DOHH2 (cell line): ENCODE results near the gene MAP4K4.

Source experiments
- H3F3A ChIP-seq: fragments of 200-600 bp; sonication (generic), shearing (Covaris generic); 2 replicates; pipeline ENCODE4 v1.6.0; 2016; ENCODE audit warnings: antibody characterized with exemption, mild to moderate bottlenecking; ENCODE audit not compliant: control insufficient read depth, insufficient read depth
- H3K27ac ChIP-seq: fragments of 200-600 bp; sonication (generic); 2 replicates; pipeline ENCODE4 v1.5.1; 2014; ENCODE audit warnings: low read depth, mild to moderate bottlenecking, low read length, moderate library complexity
- H3K27me3 ChIP-seq: fragments of 200-600 bp; sonication (generic); 2 replicates; pipeline ENCODE4 v1.6.1; 2014; ENCODE audit warnings: mild to moderate bottlenecking, low read length, mixed read lengths; ENCODE audit not compliant: control insufficient read depth
- H3K36me3 ChIP-seq: fragments of 200-600 bp; sonication (generic); 2 replicates; pipeline ENCODE4 v1.6.1; 2014; ENCODE audit warnings: mild to moderate bottlenecking, low read length, moderate library complexity, mixed read lengths; ENCODE audit not compliant: control insufficient read depth
- H3K4me1 ChIP-seq: fragments of 200-600 bp; sonication (generic); 2 replicates; pipeline ENCODE4 v1.6.1; 2014; ENCODE audit warnings: mild to moderate bottlenecking, low read length, mixed read lengths; ENCODE audit not compliant: control insufficient read depth
- H3K4me2 ChIP-seq: fragments of 200-600 bp; sonication (generic); 2 replicates; pipeline ENCODE4 v1.6.0; 2014; ENCODE audit warnings: mild to moderate bottlenecking, low read length, moderate library complexity
- H3K4me3 ChIP-seq: fragments of 200-600 bp; sonication (generic); 2 replicates; pipeline ENCODE4 v1.5.1; 2014; ENCODE audit warnings: mild to moderate bottlenecking, low read length, mixed read lengths
- H3K79me2 ChIP-seq: fragments of 200-600 bp; sonication (generic); 2 replicates; pipeline ENCODE4 v1.6.1; 2014; ENCODE audit warnings: mild to moderate bottlenecking, low read length, mixed read lengths; ENCODE audit not compliant: control insufficient read depth
- H3K9me2 ChIP-seq: fragments of 200-600 bp; sonication (generic); replicated peaks from 2 replicates; pipeline ENCODE4 v1.6.1; 2014; ENCODE audit warnings: mild to moderate bottlenecking, low read length, mixed read lengths; ENCODE audit not compliant: control insufficient read depth
- H3K9me3 ChIP-seq: fragments of 200-600 bp; sonication (generic); 2 replicates; pipeline ENCODE4 v1.6.1; 2014; ENCODE audit warnings: antibody characterized with exemption, low read length, mixed read lengths; ENCODE audit not compliant: control insufficient read depth, insufficient read depth
- H4K20me1 ChIP-seq: fragments of 200-600 bp; sonication (generic); 2 replicates; pipeline ENCODE4 v1.6.0; 2014; ENCODE audit warnings: low read depth, mild to moderate bottlenecking, antibody characterized with exemption, low read length, moderate library complexity; ENCODE audit not compliant: control insufficient read depth, insufficient read depth
- EZH2phosphoT487 ChIP-seq: fragments of 200-600 bp; sonication (generic); IDR thresholded peaks from 2 replicates; pipeline ENCODE4 v1.6.1; 2017; ENCODE audit warnings: borderline replicate concordance, mild to moderate bottlenecking, antibody characterized with exemption, low read length, moderate library complexity, mixed read lengths
- TF ChIP-seq, protein P1 (sequence below): fragments of 200-600 bp; sonication (generic); IDR thresholded peaks from one replicate; pipeline ENCODE4 v1.5.1; 2014; ENCODE audit warnings: antibody characterized with exemption, mild to moderate bottlenecking, low read depth, low read length; ENCODE audit not compliant: poor library complexity, severe bottlenecking

Gene MAP4K4

DNA sequence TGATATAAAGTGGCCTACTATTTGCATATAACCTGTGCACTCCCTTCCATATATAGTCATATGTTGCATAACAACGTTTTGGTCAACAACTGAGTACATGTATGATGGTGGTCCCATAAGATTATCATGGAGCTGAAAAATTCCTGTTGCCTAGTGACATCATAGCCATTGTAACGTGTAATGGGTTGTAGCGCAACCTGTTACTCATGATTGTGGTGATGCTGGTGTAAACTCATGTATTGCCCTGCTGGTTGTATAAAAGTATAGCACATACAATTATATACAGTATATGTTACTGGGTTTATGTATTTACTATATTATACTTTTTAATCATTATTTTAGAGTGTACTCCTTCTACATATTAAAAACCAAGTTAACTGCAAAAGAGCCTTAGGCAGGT, 149.5 kb downstream of the MAP4K4 start:
- Histone ChIP-seq H3F3A (no peaks in the 10 kb centered on the region), H3K36me3 (peaks cover 84% of the 10 kb centered on the region), H3K4me1 (no peaks in the 10 kb centered on the region)

DNA sequence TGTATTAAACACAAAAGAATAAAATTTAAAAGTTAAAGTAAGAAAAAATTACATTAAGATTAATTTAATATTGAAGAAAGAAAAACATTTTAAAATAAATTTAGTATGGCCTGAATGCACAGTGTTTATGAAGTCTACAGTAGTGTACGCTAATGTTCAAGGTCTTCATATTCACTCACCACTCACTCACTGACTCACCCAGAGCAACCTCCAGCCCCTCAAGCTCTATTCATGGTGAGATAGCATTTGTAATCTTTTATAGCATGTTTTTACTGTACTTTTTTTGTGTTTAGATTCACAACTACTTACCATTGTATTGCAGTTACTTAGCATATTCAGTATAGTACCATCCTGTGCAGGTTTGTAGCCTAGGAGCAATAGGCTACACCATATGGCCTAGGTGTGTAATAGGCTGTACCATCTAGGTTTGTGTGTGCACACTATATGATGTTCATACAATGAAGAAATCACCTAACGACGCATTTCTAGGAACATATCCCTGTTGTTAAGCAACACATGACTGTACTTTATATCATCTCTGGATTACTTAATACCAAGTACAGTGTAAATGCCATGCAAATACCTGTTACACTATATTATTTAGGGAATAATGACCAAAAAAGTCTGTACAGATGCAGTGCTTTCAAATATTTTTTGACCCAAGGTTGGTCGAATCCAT, 150.3 kb downstream of the MAP4K4 start:
- H4K20me1 ChIP-seq = no peaks in the 10 kb centered on the region
- peaks cover 81% of the 10 kb centered on the region for H3K36me3 ChIP-seq
- H3K4me3 ChIP-seq = no peak overlapping the region
- no peaks in the 10 kb centered on the region for H3K27me3 ChIP-seq
- TF ChIP-seq EZH2phosphoT487 = no peak
- TF ChIP-seq, protein P1, sequence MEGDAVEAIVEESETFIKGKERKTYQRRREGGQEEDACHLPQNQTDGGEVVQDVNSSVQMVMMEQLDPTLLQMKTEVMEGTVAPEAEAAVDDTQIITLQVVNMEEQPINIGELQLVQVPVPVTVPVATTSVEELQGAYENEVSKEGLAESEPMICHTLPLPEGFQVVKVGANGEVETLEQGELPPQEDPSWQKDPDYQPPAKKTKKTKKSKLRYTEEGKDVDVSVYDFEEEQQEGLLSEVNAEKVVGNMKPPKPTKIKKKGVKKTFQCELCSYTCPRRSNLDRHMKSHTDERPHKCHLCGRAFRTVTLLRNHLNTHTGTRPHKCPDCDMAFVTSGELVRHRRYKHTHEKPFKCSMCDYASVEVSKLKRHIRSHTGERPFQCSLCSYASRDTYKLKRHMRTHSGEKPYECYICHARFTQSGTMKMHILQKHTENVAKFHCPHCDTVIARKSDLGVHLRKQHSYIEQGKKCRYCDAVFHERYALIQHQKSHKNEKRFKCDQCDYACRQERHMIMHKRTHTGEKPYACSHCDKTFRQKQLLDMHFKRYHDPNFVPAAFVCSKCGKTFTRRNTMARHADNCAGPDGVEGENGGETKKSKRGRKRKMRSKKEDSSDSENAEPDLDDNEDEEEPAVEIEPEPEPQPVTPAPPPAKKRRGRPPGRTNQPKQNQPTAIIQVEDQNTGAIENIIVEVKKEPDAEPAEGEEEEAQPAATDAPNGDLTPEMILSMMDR = no peak
- H3F3A ChIP-seq = no peaks in the 10 kb centered on the region
- no peaks in the 10 kb centered on the region for H3K9me3 ChIP-seq
- no peak overlapping the region for H3K4me2 ChIP-seq
- H3K27ac ChIP-seq = no peak overlapping the region
- H3K9me2 ChIP-seq = no peaks in the 10 kb centered on the region
- H3K79me2 ChIP-seq = no peaks in the 10 kb centered on the region
- no peaks in the 10 kb centered on the region for H3K4me1 ChIP-seq

More for the DNA sequence above, 149.5 kb downstream of the MAP4K4 start:
- Histone ChIP-seq H4K20me1 (no peaks in the 10 kb centered on the region), H3K79me2 (no peaks in the 10 kb centered on the region), H3K9me3 (no peaks in the 10 kb centered on the region), H3K9me2 (no peaks in the 10 kb centered on the region), H3K27ac (no peak overlapping the region), H3K4me3 (no peak overlapping the region), H3K27me3 (no peaks in the 10 kb centered on the region), H3K4me2 (no peak overlapping the region)
- TF ChIP-seq, protein P1 = no peak
- no peak for TF ChIP-seq EZH2phosphoT487

DNA sequence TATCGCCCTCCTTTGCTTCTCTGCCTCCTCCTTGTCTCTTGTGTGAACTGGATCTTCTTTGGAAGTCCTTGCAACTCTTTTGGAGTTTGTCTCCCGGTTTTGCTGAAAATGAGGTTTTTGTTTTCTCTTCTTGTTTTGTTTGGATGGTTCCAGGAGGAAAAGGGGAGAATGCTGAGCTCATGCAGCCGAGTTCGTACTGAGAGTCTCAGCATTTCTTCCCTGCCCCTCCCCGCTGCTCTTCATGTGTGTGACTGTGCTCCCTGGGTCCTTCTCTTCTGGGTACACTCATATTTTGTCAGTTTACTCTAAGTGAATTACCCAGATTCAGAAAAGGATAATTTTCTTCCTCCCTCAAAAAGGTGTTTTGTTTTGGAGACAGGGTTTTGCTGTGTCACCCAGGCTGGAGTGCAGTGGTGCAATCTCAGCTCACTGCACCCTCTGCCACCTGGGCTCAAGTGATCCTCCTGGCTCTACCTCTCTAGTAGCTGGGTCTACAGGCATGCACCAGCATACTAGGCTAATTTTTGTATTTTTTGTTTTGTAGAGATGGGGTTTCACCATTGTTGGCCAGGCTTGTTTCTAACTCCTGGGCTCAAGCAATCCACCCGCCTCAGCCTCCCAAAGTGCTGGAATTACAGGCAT, 151.4 kb downstream of the MAP4K4 start:
- H3K27me3 ChIP-seq = no peaks in the 10 kb centered on the region

More for the DNA sequence above, 151.4 kb downstream of the MAP4K4 start:
- peaks cover 80% of the 10 kb centered on the region for H3K36me3 ChIP-seq
- H3K4me3 ChIP-seq = no peak overlapping the region
- TF ChIP-seq, protein P1 = no peak
- TF ChIP-seq EZH2phosphoT487 = no peak
- H4K20me1 ChIP-seq = no peaks in the 10 kb centered on the region
- no peaks in the 10 kb centered on the region for H3K9me3 ChIP-seq
- H3K4me2 ChIP-seq = no peak overlapping the region
- H3K9me2 ChIP-seq = no peaks in the 10 kb centered on the region
- H3F3A ChIP-seq = no peaks in the 10 kb centered on the region
- no peaks in the 10 kb centered on the region for H3K79me2 ChIP-seq
- no peaks in the 10 kb centered on the region for H3K4me1 ChIP-seq
- H3K27ac ChIP-seq = no peak overlapping the region
